Fibroblast of skin of scalp (primary cell): ENCODE results near the gene ATAD3A.

Source experiments
- DNase-seq: peaks from one replicate; pipeline ENCODE4 v3.0.0-alpha.2; 2013

Gene ATAD3A

DNA sequence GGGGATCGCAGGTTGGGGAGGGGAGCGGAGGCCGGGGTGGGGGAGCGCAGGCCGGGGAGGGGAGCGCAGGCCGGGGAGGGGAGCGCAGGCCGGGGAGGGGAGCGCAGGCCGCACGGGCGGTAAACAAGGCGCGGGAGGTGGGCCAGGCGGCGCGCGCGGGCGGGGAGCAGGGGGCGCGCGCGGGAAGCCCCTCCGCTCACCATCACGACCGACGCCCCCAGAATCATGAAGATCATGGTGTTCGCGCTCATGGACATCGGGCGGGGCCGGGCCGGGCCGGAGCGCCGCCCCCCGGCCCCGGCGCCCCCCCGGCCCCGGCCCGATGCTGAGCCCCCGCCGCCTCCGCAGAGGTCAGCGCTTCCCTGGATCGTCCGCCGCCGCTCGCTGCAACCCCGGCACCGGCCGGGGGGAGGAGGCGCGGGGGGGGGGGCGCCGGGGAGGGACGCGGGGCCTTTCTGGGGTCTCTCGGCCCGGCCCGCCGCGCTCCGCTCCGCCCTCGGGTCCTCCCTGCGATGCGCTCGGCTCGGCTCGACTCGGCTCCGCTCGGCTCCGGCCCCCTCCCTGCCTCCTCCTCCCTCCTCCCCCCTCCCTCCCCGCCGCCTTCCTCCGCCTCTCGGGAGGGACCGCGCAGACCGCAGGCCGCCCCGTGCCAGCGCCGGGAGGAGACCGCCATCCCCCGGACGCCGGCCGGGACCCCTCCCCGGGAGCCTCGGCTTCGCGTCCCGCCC is 28.3 kb downstream of the ATAD3A start, which contains the start of gene TMEM240:
TMEM240 (minus strand) TSS at position 535 of the 728 bp plus-strand sequence; CDS start at position 257, 278 bp downstream.
- peak; percentile 84 for DNase-seq

DNA sequence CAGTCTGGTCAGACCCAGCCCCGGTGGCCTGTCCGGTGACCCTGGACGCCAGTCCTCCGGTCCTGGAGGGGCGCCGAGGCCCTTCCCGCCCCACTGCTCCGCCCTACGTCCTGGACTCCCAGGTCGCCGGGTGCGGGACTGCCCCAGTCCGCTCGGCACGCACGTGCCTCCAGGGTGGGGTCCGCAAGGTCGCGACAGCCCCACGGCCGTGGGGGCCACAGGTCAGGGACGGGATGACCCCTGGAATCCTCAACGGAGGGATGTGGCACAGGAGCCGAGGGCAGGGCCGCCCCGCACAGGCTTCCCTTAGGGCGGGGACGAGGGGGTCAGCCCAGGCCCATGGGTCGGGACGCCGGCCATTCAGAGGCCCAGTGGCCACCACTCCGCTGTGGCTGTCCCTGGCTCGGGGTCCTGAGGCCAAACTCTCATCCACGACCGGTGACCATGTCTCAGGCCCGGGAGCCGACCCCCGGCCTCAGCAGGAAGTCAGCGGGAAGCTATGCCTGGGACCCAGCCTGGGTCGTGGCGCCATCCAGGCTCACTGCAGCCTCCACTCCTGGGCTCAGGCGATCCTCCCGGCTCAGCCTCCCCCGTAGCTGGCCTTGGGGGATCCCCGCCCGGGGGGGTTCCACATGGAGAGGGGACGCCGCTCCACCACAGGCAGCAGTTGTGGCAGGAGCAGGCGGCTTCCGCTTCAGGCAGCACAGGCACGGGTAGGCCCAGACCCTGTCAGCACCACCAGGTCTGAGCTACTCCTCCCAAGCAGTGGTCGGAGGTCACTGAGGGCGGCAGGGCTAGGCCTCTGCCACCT is 29.1 kb downstream of the ATAD3A start:
- DNase-seq: no peak

DNA sequence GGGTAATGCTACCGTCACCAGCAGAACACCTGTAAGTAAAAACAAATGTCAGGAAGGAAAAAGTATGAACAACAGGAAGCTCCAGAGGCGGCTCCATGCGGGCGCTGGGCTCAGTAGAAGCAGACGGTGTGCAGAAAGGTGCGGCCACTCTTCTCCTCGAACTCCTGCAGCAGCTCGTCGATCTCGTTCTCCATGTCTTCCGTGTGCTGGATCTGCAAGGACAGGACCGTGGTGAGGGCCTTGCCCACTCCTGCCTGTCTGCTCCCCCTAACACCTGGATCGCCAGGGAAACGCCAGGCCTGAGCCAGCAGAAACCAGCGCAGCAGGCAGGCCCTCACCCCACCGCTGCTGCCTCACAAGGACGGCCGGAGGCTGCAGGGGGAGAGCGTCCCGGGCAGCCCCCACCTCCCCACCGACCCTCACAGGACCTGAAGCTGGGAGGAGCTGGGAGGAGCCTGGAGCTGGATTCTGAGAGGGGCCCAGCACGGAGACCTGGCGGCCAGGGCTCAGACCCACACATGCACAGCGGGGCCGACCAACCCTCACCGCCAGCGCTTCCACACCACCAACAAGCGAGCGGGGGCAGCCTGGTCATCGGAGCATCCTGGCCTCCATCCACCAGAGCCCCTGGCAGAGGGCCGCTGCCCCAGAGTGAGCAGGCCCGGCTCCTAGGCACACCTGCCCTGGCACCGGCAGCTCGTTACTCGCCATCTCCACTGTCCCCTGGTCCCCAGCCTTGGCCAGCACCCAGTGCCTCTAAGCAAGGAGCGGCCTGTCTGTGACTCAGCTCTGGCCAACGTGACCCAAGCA is 30.2 kb downstream of the ATAD3A start:
- no peak for DNase-seq

DNA sequence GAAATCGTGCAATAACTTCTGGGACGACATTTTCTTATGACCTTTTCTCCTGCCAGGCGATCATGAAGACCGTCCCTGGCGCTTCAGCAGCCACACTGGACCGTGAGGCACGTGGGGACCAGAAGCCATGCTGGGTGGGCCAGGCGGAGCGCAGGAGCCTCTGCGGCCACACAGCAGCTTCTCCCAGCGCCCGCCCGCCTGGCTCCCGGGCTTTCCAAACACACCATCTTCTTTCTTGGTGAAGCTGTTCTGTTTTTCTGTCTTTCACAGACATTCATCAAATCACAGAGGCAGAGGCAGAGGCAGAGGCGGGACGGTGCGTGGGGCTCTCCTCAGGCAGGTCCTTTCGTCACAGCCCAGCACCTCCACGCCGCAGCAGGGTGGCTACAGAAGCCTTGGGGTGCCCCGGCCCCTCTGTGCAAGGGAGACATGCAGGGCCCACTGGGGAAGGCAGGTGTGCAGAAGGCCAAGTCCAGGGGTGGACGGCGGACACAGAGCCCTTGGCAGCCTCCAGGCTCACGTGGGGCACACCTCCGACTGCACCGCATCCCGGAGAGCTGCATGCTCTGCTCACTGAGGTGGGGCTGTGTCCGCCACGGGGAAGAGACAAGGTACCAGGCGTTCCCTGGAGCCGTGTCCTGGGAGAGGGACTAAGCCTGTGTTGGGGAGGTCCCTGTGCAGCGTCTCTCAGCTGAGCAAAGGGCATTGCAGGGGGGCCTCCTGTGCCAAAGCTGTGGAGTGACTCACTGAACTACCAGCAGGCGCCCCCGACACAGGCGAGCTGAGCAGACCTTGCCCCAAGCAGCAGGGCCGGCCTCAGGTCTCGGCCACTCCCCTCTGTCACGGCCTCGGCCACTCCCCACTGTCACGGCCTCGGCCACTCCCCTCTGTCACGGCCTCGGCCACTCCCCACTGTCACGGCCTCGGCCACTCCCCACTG is 31.1 kb downstream of the ATAD3A start:
- no peak for DNase-seq

DNA sequence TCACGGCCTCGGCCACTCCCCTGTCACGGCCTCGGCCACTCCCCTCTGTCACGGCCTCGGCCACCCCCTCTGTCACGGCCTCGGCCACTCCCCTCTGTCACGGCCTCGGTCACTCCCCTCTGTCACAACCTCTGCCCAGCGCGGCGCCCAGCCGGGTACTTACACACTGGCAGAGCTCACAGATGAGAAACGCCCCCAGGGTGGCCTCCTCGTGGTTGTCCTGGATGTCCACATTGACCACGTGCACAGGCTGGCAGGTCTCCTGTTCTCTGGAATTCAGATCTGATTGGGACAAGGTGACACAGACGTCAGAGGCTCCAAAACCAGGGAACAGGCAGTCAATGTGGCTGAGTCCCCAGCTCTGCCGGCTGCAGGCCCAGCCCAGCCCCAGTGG is 31.7 kb downstream of the ATAD3A start:
- DNase-seq: no peak

DNA sequence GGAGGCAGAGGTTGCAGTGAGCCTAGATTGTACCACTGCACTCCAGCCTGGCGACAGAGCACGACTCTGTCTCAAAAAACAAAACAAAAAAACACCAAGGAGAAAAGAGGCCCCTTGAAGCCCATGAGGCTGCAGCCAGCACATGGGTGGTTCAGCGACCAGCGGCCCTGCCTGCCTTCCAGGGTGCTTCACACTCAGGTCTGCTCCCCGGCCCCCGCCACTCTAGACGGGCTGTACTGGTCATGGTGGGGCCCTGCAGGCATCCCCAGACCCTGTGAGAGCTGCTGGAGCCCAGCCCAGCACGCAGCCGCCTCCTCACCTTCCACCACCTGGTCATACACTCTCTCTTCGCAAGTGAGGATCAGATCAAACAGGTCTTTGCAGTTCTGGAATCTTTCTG is 32.6 kb downstream of the ATAD3A start:
- DNase-seq: no peak

DNA sequence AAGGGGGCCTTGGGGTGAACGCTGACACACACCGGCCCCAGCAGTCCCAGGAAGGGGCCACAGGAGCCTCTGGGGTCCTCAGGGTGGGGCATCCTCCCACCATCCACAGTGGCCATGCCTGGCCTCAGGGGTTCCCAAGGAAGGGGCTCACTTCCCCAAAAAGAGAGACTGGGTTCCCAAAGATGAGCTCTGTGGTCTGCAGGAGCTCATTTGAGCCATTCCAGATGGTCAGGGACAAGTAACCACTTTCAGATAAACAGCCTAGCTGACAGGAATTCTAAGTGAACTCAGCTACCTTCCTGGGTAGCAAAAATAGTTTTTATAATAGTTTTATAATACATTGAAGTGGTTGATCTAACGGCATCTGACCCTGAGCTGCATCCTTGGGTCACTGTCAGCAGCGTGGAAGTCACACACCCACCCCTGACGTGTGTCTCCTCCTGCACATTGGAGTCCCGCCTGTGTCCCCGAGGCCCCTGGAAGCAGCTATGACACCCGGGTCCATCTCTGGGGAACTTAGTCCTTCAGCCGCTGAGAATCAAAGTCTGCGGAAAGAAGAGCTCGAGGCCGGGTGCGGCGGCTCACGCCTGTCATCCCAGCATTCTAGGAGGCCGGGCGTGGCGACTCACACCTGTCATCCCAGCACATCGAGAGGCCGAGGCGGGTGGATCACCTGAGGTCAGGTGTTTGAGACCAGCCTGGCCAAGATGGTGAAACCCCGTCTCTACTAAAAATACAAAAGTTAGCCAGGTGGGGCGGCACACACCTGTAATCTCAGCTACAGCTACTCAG is 34.2 kb downstream of the ATAD3A start:
- DNase-seq: no peak

DNA sequence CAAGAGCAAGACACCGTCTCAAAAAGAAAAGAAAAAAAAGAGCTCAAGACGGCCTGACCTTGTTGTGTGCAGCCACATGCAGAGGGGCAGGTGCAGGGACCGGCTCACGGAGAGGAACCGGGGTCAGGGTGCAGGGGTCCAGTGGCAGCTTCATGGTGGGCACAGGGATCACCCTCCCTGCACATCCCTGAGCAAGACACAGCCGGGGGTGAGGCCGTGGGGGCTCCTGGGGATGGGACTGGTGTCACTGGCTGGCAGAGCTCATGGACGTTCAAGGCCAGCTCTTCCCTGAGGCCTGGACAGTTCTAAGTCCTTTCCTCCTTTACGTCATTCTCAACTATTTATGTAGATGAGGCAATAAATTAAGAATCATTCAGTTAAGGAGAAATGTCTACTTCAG is 35.0 kb downstream of the ATAD3A start:
- DNase-seq: no peak

DNA sequence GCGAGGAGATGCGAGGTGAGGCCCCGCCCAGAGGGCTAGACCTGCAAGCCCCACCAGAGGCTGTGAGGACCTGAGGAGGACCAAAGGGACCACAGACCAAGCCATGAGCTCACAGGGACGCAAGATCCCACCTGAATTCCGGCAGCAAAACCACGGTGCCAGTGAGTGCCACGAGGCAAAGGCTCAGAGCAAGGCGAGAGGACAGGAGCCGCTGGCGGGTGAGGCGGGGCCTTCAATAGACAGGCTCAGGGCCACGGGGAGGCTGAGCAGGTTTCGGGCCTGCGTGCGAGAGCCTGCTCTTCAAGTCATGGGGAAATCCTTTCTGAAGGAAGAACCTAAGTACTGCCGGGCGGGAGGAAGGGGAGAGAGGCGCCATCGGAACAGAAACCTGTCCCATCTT is 35.5 kb downstream of the ATAD3A start:
- no peak for DNase-seq

DNA sequence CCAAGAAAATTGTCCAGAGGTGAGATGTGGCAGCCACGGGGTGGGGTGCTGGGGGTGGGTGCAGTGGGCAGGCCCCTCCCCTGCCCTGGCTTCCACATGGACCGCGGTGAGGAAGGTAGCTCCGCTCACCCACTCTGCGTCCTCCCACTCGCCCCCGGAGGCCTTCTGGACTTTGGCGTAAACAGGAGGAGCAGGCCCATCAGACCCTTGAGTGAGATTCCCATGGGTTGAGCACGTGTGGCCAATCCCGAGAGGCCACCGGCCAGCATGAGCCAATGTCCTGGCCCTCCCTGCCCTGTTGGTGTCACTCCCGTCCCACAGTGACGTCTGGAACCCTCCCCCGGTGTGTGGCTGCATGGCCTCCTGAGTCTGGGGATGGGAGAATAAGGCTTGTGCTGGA is 36.6 kb downstream of the ATAD3A start:
- no peak for DNase-seq

DNA sequence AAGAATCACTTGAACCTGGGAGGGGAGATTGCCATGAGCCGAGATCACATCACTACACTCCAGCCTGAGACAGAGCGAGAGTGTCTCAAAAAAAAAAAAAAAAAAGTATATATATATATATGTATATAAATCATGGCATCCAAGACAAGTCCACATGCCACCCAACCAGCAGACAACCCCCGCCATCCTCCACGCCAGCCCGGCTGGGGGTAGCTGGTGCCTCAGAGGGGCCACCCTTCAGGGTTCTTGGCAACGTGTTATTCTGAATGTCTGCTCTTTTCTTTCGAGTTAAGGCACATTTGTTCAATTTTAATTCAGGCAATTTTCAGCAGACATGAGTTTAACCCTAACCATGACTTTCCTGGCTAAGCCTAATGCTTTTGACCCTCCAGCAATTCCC is 38.1 kb downstream of the ATAD3A start:
- no peak for DNase-seq

DNA sequence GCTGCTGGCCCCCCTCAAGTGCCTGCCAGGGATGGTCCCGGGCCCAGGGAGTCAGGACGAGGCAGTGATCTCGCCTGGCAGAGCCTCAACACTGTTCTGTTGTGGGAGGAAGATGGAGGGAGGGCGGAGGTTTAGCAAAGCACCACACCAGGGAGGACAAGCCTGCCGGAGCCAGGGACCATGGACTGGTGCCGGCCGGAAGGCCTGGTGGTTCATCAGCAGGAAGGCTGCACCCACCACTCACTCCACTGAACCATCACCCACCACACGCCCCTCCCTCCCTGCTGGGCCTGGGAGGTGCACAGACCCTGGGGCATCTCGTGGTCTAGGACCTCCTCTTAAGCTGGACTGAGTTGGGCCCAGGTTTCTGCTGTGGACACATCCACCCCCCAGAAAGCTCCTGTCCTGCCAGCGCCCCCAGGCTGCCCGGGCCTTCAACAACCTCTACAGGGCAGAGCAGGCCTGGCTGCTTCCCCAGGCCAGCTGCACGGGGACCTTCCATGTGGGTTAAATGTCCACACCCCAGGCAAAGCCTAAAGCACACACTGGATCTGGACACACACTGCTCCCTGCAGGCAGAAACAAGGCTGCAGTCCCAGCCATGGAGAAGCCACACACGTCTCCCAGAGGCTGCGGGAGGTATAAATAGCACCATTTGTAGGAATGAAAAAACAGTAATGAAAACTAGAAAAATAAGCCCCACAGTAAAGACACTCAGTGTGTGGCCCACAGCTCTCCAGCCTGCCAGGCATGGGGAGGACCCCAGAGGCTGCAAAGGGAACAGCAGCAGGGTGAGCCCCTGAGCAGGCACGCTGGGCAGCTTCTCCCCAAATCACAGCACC is 38.9 kb downstream of the ATAD3A start:
- peak; percentile 78 for DNase-seq

DNA sequence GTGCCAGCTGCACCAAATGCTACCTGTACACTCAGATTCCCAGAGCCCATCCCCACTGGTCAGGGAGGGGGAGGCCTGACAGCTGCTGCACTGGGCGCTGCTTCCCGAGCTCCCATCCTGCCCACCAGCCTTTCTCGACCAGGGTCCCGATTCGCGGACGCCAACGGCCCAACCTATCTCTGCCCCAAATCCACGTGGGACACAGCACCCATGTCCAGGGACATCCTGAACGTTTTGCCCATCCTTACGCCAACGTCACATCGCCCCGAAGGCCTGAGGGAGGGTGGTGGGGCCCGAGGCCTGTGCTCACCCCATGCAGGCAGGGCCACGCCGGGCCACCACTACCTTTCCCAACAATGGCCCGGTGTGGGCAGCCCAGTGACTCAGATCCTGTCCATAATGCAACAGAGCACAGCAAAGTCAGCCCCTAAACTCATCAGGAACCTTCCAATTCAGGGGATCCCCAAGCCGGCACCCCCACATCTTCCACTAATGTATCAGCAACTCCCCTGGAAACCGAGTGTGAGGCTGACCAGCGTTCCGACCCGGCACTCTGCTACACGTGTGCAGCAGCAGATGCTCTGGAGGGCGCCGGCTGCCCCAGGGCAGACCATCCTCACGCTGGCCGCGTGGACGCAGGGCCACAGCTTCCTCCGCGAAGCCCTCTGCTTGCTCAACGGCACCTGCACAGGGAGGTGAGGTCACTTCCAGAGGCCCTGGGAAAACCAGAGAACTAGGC is 39.7 kb downstream of the ATAD3A start:
- DNase-seq: no peak

DNA sequence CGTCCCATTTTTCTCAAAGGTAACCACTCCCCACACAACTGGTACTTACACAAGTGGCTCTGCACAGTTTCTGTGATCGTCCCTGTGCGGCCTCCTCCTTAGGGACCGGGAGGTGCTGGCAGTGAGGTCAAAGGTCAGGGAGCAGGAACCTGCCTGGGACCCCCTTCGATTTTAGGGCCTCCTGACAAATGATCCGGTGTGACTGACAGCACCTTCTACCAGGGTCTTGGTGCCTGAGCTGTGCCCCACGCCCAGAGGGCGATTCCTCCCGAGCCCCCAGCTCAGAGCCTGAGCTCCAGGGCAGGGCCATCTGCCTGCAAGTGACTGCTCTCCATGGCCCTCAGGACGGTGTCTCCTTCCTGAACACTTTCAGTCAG is 40.3 kb downstream of the ATAD3A start:
- no peak for DNase-seq

DNA sequence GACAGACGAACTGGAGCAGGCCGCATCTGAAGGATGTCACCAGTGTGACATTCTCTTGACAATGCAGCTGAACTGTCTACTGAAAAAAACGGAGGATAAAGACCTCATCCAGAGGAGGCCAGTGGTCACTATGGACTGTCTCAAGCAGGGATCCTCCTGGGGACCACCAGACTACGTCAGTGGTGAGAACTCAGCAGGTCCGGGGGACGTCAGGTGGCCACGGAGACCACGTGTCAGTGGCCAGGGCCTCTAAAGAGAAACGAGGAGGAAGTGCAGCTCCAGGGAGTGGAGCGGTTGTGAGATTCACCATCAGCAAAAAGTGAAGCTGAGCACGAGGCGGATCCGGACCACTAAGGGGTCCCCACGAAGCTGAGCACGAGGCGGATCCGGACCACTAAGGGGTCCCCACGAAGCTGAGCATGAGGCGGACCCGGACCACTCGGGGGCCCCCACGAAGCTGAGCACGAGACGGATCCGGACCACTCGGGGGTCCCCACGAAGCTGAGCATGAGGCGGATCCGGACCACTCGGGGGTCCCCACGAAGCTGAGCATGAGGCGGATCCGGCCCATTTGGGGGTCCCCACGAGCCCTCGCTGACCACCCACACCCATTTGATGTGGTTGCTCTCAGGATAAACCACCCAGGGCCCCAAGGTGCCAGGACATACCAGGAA is 42.0 kb downstream of the ATAD3A start:
- no peak for DNase-seq

DNA sequence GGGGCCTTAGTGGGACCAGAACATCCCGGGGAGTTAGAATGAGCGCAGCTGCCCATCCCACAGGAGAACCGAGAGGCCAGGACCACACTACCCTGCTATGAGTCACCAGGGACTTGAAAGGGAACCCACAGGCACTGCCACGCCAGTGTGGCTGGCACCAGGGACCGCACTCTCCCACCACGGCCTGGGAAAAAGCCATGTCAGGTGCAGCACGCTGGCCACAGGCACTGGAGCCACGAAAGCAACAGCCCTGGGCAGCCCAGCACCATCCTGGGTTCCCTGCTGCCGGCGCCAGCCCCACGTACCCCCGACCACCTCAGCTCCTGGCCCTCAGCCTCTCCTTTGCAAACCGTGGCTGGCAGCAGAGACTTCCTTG is 42.6 kb downstream of the ATAD3A start:
- DNase-seq: no peak

DNA sequence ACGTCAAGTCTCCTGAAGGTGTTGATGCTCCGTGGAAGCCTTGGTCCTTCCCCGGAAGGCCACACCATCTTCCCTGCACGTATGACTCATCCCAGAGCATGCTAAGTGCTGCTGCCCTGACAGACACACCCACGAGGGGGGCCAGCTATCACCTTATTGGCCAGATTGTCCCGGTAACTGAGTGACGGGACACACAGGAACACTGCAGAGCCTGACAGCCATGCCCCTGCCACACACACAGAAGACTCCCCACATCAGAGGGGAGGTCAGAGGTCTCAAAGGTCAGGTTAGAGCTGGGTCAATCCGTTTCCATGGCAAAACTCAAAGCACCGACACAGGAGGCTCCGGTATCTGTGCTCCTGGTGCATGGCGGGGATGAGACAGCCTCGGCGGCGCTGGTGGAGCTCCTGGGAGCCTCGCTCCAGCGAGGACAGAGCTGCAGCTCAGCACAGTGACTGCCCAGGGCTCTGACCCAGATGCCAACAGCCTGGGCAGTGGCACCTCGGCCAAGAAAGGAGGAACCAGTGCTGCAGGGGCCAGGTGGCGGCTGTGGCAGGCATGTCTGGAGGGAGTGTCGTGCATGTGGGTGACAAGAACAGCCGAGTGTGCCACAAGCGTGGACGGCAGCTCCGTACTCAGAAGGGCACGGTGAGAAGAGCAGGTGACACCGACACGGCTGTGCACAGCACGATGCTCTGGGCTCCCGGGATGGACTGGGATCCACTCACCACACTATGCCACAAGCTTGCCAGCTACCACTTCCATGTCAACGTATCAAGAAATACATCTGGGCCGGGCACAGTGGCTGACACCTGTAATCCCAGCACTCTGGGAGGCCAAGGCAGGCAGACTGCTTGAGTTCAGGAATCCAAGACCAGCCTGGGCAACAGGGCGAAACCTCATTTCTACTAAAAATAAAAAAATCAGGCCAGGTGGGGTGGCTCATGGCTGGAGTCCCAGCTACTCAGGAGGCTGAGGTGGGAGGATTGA is 43.3 kb downstream of the ATAD3A start:
- peak; percentile 61 for DNase-seq

DNA sequence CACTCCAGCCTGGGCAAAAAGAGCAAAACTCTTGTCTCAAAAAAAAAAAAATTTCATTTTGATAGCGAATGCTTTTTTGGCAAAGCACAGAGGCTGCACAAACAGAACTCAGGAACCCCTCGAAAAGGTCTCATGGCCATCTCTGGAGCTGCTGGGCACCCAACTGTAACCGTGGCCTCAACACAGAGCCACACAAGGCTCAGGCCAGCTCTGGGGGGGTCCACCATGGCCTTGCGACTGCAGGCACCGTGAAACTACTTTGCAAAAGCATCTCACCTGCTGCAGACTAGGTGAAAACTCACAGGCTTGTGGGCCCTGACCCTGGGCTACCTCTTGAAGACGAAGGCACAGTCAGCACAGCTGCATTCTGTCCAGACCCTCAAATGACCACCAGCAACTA is 44.5 kb downstream of the ATAD3A start:
- no peak for DNase-seq
